ENCODE results near the gene ARL15. TPM values are rescaled to one million over a fixed set of nuclear protein-coding genes. Genes with fewer than 3 reads are reported as not detected.

Gene ARL15
- total RNA-seq, 1 experiment from 2014 or later, result 140 TPM

GRCh38 chr5:54311176-54311677 is 854 bp upstream of the ARL15 start:
- CTCF ChIA-PET, result interaction anchor here (0.5 to 2.6 kb wide), 14 partner anchors 13 to 355 kb away, joined by 3 to 16 read pairs (median 5); no protein-coding TSS in a partner anchor
- H3K27ac Mint-ChIP-seq (ENCODE audit: unreplicated experiment), result peak overlapping the region; percentile 96

DNA sequence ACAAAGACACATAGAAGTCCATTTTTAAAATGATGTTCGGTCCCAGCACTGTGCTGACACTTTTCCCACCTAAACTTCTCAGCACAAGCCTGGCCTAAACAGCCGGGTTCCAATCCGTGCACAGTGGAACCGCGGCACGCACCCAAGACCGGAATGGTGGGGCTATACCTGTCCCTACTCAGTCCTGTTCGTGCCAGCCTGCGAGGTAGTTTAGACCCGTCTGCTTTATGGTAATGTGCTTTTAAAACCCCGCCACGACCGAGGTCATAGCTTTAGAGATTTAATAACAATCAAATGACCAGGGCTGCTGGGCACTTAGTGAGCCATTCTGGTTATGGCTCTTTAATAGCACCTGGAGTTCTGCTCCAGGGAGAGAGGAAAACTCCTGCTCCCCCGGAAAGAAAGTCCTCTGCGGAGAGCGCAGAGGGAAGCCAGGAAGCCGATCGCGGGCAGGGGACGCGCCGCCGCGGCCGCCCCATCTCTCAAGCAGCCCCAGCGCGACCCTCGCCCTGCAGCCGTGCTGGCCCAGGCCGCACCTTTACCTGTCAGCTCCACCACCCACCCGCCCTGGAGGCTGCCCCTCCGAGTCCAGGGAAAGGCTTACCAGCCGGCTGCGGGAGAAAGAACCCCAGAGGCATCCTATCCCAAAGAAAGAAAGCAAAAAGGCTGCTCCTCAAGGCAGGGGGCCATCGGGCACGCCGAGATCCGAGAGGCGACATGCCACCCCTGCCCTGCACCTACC is 511 bp downstream of the ARL15 start:
- intact Hi-C loops (cut with micrococcal nuclease; ENCODE audit: unreplicated experiment), result loop anchor here (1.0 to 2.0 kb wide), 2 partner anchors 53 to 106 kb away; no protein-coding TSS in a partner anchor
- peaks cover 30% of the 10 kb centered on the region for H3K36me3 Mint-ChIP-seq (ENCODE audit: insufficient read depth, unreplicated experiment)
- Histone ChIP-seq H3K27me3 (replicated peaks; ENCODE audit: control insufficient read depth, insufficient read depth, low read length) (no peaks in the 10 kb centered on the region), H3K9me3 (no peaks in the 10 kb centered on the region), H3K4me1 (peaks cover 27% of the 10 kb centered on the region), H3K36me3 (ENCODE audit: control insufficient read depth, insufficient read depth, low read length) (no peaks in the 10 kb centered on the region), H3K4me3 (ENCODE audit: low read depth, low read length) (peak overlapping the region; percentile 93)
- TF ChIP-seq, protein P1, sequence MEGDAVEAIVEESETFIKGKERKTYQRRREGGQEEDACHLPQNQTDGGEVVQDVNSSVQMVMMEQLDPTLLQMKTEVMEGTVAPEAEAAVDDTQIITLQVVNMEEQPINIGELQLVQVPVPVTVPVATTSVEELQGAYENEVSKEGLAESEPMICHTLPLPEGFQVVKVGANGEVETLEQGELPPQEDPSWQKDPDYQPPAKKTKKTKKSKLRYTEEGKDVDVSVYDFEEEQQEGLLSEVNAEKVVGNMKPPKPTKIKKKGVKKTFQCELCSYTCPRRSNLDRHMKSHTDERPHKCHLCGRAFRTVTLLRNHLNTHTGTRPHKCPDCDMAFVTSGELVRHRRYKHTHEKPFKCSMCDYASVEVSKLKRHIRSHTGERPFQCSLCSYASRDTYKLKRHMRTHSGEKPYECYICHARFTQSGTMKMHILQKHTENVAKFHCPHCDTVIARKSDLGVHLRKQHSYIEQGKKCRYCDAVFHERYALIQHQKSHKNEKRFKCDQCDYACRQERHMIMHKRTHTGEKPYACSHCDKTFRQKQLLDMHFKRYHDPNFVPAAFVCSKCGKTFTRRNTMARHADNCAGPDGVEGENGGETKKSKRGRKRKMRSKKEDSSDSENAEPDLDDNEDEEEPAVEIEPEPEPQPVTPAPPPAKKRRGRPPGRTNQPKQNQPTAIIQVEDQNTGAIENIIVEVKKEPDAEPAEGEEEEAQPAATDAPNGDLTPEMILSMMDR (IDR thresholded peaks at IDR 0.05; ENCODE audit: insufficient read depth in 1 of 2, low read depth in 1 of 2, low read length in 1 of 2, severe bottlenecking in 1 of 2, unreplicated experiment in 1 of 2), result no peak
- POLR2A ChIA-PET, result interaction anchor here (0.6 to 2.8 kb wide), 29 partner anchors 8 to 1322 kb away, joined by 3 to 31 read pairs (median 4); partner anchors contain the start of gene SNX18
- no TSS peak for BruUV-seq (replicated peaks)
- CTCF ChIA-PET, result interaction anchor here (0.6 to 2.6 kb wide), 9 partner anchors 16 to 179 kb away, joined by 3 to 16 read pairs (median 3); no protein-coding TSS in a partner anchor
- H3K4me3 Mint-ChIP-seq (ENCODE audit: unreplicated experiment), result peak overlapping the region; percentile 91
- H3K9me3 Mint-ChIP-seq (ENCODE audit: unreplicated experiment), result peaks cover 7% of the 10 kb centered on the region
- peak overlapping the region; percentile 96 for H3K27ac Mint-ChIP-seq (ENCODE audit: unreplicated experiment)
- H3K27me3 Mint-ChIP-seq (ENCODE audit: insufficient read depth, unreplicated experiment), result peaks cover 3% of the 10 kb centered on the region
- H3K4me1 Mint-ChIP-seq (ENCODE audit: low read depth, unreplicated experiment), result peaks cover 27% of the 10 kb centered on the region
- DNase-seq, result peak; percentile 23 to 46

More at GRCh38 chr5:54311176-54311677, 854 bp upstream of the ARL15 start:
- H3K9me3 Mint-ChIP-seq (ENCODE audit: unreplicated experiment), result peaks cover 10% of the 10 kb centered on the region
- peaks cover 30% of the 10 kb centered on the region for H3K36me3 Mint-ChIP-seq (ENCODE audit: insufficient read depth, unreplicated experiment)
- peak in 1 of 2 experiments; percentile 52 for DNase-seq
- H3K27me3 ChIP-seq (replicated peaks; ENCODE audit: control insufficient read depth, insufficient read depth, low read length), result no peaks in the 10 kb centered on the region
- POLR2A ChIA-PET, result interaction anchor here (0.5 to 2.8 kb wide), 12 partner anchors 13 to 196 kb away, joined by 3 to 31 read pairs (median 6); no protein-coding TSS in a partner anchor
- peak overlapping the region; percentile 93 for H3K4me3 ChIP-seq (ENCODE audit: low read depth, low read length)
- no peaks in the 10 kb centered on the region for H3K36me3 ChIP-seq (ENCODE audit: control insufficient read depth, insufficient read depth, low read length)
- peaks cover 40% of the 10 kb centered on the region for H3K4me1 Mint-ChIP-seq (ENCODE audit: low read depth, unreplicated experiment)
- TF ChIP-seq, protein P1 (IDR thresholded peaks at IDR 0.05; ENCODE audit: insufficient read depth in 1 of 2, low read depth in 1 of 2, low read length in 1 of 2, severe bottlenecking in 1 of 2, unreplicated experiment in 1 of 2), result no peak
- H3K4me1 ChIP-seq, result peaks cover 40% of the 10 kb centered on the region
- H3K4me3 Mint-ChIP-seq (ENCODE audit: unreplicated experiment), result peak overlapping the region; percentile 91
- intact Hi-C loops (cut with micrococcal nuclease; ENCODE audit: unreplicated experiment), result loop anchor here (1.0 to 2.0 kb wide), 7 partner anchors 52 to 178 kb away; no protein-coding TSS in a partner anchor
- no TSS peak for BruUV-seq (replicated peaks)
- H3K9me3 ChIP-seq, result no peaks in the 10 kb centered on the region
- H3K27me3 Mint-ChIP-seq (ENCODE audit: insufficient read depth, unreplicated experiment), result peaks cover 3% of the 10 kb centered on the region

DNA sequence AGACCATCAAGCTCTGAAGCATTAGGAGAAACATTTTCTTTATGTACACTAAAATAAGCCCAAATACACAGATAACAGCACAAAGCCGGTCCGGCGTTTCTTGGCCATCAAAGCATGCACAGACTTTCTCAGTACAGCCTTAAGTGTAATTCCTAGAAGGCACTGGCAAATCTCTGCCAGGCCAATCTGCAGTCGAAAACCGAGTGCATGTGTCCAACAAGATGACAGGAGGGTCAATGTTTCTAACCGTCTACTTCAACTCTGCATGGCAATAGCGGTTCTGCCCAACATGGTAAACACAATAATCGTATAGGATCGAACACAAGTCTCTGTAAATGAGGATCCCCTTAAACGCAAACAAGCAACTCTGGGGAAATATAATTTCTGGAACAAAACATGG is 1.1 kb downstream of the ARL15 start:
- Histone ChIP-seq H3K36me3 (ENCODE audit: control insufficient read depth, insufficient read depth, low read length) (no peaks in the 10 kb centered on the region), H3K27me3 (replicated peaks; ENCODE audit: control insufficient read depth, insufficient read depth, low read length) (no peaks in the 10 kb centered on the region), H3K9me3 (no peaks in the 10 kb centered on the region), H3K4me3 (ENCODE audit: low read depth, low read length) (peak overlapping the region; percentile 93), H3K4me1 (peaks cover 22% of the 10 kb centered on the region)
- BruUV-seq (replicated peaks), result no TSS peak
- H3K4me3 Mint-ChIP-seq (ENCODE audit: unreplicated experiment), result peak overlapping the region; percentile 91
- H3K36me3 Mint-ChIP-seq (ENCODE audit: insufficient read depth, unreplicated experiment), result peaks cover 30% of the 10 kb centered on the region
- peak overlapping the region; percentile 96 for H3K27ac Mint-ChIP-seq (ENCODE audit: unreplicated experiment)
- CTCF ChIA-PET, result no interaction called here
- intact Hi-C loops (cut with micrococcal nuclease; ENCODE audit: unreplicated experiment), result no loop called here
- peaks cover 3% of the 10 kb centered on the region for H3K27me3 Mint-ChIP-seq (ENCODE audit: insufficient read depth, unreplicated experiment)
- no peak for DNase-seq
- peaks cover under 1% of the 10 kb centered on the region for H3K9me3 Mint-ChIP-seq (ENCODE audit: unreplicated experiment)
- H3K4me1 Mint-ChIP-seq (ENCODE audit: low read depth, unreplicated experiment), result peaks cover 21% of the 10 kb centered on the region
- TF ChIP-seq, protein P1 (IDR thresholded peaks at IDR 0.05; ENCODE audit: insufficient read depth in 1 of 2, low read depth in 1 of 2, low read length in 1 of 2, severe bottlenecking in 1 of 2, unreplicated experiment in 1 of 2), result no peak
- POLR2A ChIA-PET, result no interaction called here

Measured in Caco-2 (cell line).